ENCODE results near the gene TOP2B.
A peak's percentile ranks its signal among the peaks of the same experiment; 100 is the strongest.

The TOP2B gene

DNA sequence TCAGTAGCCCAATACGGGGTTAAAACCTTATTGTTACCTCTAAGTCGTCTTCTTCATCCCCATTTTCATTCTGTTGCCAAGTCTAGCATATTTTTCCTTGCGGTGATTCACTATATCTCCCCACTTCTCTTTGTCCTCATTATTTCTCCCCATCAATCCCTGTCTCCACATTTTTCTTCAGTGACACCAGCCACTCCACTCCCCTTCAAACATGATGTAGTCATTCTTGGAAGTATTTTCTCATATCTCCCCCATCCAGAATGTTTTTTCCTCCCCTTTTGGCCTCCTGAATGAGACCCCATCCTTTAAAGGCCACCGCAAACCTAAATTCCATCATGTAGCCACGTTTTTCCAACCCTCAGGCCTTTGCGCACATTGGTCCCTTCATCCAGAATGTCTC, 105.9 kb downstream of the TOP2B start:
- no peak for DNase-seq
- Histone ChIP-seq H2BK5ac (ENCODE audit: low read depth, low read length, poor library complexity, severe bottlenecking) (no peak overlapping the region), H2BK12ac (ENCODE audit: low read length in 2 of 2) (no peak overlapping the region), H3K4me1 (ENCODE audit: control insufficient read depth, insufficient read depth, low read depth, low read length) (no peaks in the 10 kb centered on the region), H3K9ac (ENCODE audit: low read length) (no peak overlapping the region), H2BK15ac (ENCODE audit: low read depth, poor library complexity, severe bottlenecking) (no peak overlapping the region), H4K8ac (ENCODE audit: low read length) (no peak overlapping the region), H3K23ac (ENCODE audit: low read length in 2 of 2) (no peak overlapping the region), H2AK5ac (ENCODE audit: low read length, severe bottlenecking) (no peak overlapping the region), H3K14ac (ENCODE audit: low read length in 2 of 2) (no peak overlapping the region), H3K4me3 (ENCODE audit: insufficient read depth in 1 of 2, low read depth in 1 of 2, low read length in 2 of 2) (no peak overlapping the region), H3K79me1 (replicated peaks; ENCODE audit: low read length, poor library complexity, severe bottlenecking) (no peaks in the 10 kb centered on the region), H3K4ac (ENCODE audit: low read depth in 1 of 2, low read length in 2 of 2) (no peak overlapping the region), H3K4me2 (ENCODE audit: low read length, poor library complexity, severe bottlenecking) (no peak overlapping the region), H3K18ac (ENCODE audit: low read depth in 1 of 2, low read length in 2 of 2) (no peak overlapping the region), H3K27me3 (ENCODE audit: control insufficient read depth in 1 of 2, insufficient read depth in 1 of 2, low read length in 2 of 2) (peaks cover 0 to 18% of the 10 kb centered on the region in 2 experiments), H2BK120ac (ENCODE audit: low read depth, low read length) (no peak overlapping the region), H2AFZ (ENCODE audit: low read depth, low read length) (no peak overlapping the region), H3K9me3 (ENCODE audit: control insufficient read depth, low read length) (no peaks in the 10 kb centered on the region), H3K27ac (ENCODE audit: low read length, poor library complexity, severe bottlenecking) (no peak overlapping the region), H4K91ac (ENCODE audit: low read length) (no peak overlapping the region), H3K36me3 (ENCODE audit: control insufficient read depth in 1 of 2, insufficient read depth in 2 of 2, low read depth in 1 of 2, low read length in 2 of 2) (no peaks in the 10 kb centered on the region)
- WGBS: 85% methylated on average over 5 of the region's 6 CpGs

DNA sequence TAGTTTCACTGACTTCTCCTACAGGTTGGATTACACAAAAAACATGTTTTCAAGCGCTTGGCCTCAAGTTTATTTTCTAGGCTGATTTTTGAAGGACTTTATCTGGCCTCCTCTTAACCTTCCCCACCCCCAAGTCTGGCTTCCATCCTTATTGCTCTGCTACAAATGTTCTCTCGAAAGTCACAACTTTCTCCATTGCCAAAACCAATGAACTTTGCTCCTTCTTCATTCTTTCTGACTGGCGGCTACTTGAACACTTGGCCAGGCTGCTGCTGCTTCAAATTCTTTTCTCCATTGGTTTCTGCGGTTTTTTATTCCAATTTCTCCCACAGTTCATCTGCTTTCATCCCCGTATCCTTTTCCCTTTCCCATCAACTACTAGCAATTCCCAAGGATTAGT, 106.6 kb downstream of the TOP2B start:
- Histone ChIP-seq H2BK15ac (ENCODE audit: low read depth, poor library complexity, severe bottlenecking) (no peak overlapping the region), H4K91ac (ENCODE audit: low read length) (no peak overlapping the region), H3K4me2 (ENCODE audit: low read length, poor library complexity, severe bottlenecking) (no peak overlapping the region), H2BK12ac (ENCODE audit: low read length in 2 of 2) (no peak overlapping the region), H3K9me3 (ENCODE audit: control insufficient read depth, low read length) (no peaks in the 10 kb centered on the region), H3K79me1 (replicated peaks; ENCODE audit: low read length, poor library complexity, severe bottlenecking) (no peaks in the 10 kb centered on the region), H2BK5ac (ENCODE audit: low read depth, low read length, poor library complexity, severe bottlenecking) (no peak overlapping the region), H3K36me3 (ENCODE audit: control insufficient read depth in 1 of 2, insufficient read depth in 2 of 2, low read depth in 1 of 2, low read length in 2 of 2) (no peaks in the 10 kb centered on the region), H2AFZ (ENCODE audit: low read depth, low read length) (no peak overlapping the region), H3K27ac (ENCODE audit: low read length, poor library complexity, severe bottlenecking) (no peak overlapping the region), H2BK120ac (ENCODE audit: low read depth, low read length) (no peak overlapping the region), H3K18ac (ENCODE audit: low read depth in 1 of 2, low read length in 2 of 2) (no peak overlapping the region), H3K9ac (ENCODE audit: low read length) (no peak overlapping the region), H3K14ac (ENCODE audit: low read length in 2 of 2) (no peak overlapping the region), H4K8ac (ENCODE audit: low read length) (no peak overlapping the region), H3K4me3 (ENCODE audit: insufficient read depth in 1 of 2, low read depth in 1 of 2, low read length in 2 of 2) (no peak overlapping the region), H3K4ac (ENCODE audit: low read depth in 1 of 2, low read length in 2 of 2) (no peak overlapping the region), H3K4me1 (ENCODE audit: control insufficient read depth, insufficient read depth, low read depth, low read length) (no peaks in the 10 kb centered on the region), H2AK5ac (ENCODE audit: low read length, severe bottlenecking) (no peak overlapping the region), H3K23ac (ENCODE audit: low read length in 2 of 2) (no peak overlapping the region), H3K27me3 (ENCODE audit: control insufficient read depth in 1 of 2, insufficient read depth in 1 of 2, low read length in 2 of 2) (peaks cover 0 to 18% of the 10 kb centered on the region in 2 experiments)
- DNase-seq: no peak
- 69% methylated on average over 5 of the region's 5 CpGs for WGBS

DNA sequence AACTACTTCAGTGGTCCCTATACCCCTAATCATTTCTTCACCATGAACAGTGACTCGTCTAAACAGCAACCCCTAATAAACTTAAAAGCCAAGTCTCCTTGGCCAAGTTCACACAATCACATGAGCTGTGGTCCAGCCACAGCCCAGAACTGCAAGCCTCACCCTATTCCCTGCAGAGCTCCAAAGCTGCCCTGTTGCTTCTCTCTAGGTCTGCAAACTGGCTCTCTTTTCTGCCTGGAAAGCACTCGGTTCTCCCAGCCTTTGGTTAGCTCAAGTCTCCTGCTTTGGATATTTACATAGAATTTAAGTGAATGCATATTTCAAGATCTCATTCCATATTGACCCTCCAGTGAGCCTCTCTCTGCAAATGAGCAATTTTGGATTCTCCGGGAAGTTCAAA, 107.0 kb downstream of the TOP2B start:
- H3K14ac ChIP-seq (ENCODE audit: low read length in 2 of 2): peak overlapping the region in 1 of 2 experiments; percentile 45
- H3K36me3 ChIP-seq (ENCODE audit: control insufficient read depth in 1 of 2, insufficient read depth in 2 of 2, low read depth in 1 of 2, low read length in 2 of 2): no peaks in the 10 kb centered on the region
- H3K9ac ChIP-seq (ENCODE audit: low read length): no peak overlapping the region
- peak; percentile 36 for DNase-seq
- H2BK12ac ChIP-seq (ENCODE audit: low read length in 2 of 2): no peak overlapping the region
- peaks cover 0 to 18% of the 10 kb centered on the region in 2 experiments for H3K27me3 ChIP-seq (ENCODE audit: control insufficient read depth in 1 of 2, insufficient read depth in 1 of 2, low read length in 2 of 2)
- H4K8ac ChIP-seq (ENCODE audit: low read length): no peak overlapping the region
- H3K23ac ChIP-seq (ENCODE audit: low read length in 2 of 2): no peak overlapping the region
- no peaks in the 10 kb centered on the region for H3K4me1 ChIP-seq (ENCODE audit: control insufficient read depth, insufficient read depth, low read depth, low read length)
- WGBS: 73% methylated on average over 2 of the region's 3 CpGs
- H2BK15ac ChIP-seq (ENCODE audit: low read depth, poor library complexity, severe bottlenecking): no peak overlapping the region
- H4K91ac ChIP-seq (ENCODE audit: low read length): no peak overlapping the region
- H3K4ac ChIP-seq (ENCODE audit: low read depth in 1 of 2, low read length in 2 of 2): peak overlapping the region in 1 of 2 experiments; percentile 26
- H2BK5ac ChIP-seq (ENCODE audit: low read depth, low read length, poor library complexity, severe bottlenecking): no peak overlapping the region
- no peak overlapping the region for H3K4me3 ChIP-seq (ENCODE audit: insufficient read depth in 1 of 2, low read depth in 1 of 2, low read length in 2 of 2)
- no peak overlapping the region for H2AK5ac ChIP-seq (ENCODE audit: low read length, severe bottlenecking)
- H3K9me3 ChIP-seq (ENCODE audit: control insufficient read depth, low read length): no peaks in the 10 kb centered on the region
- H2AFZ ChIP-seq (ENCODE audit: low read depth, low read length): no peak overlapping the region
- H3K4me2 ChIP-seq (ENCODE audit: low read length, poor library complexity, severe bottlenecking): no peak overlapping the region
- no peak overlapping the region for H3K27ac ChIP-seq (ENCODE audit: low read length, poor library complexity, severe bottlenecking)
- no peaks in the 10 kb centered on the region for H3K79me1 ChIP-seq (replicated peaks; ENCODE audit: low read length, poor library complexity, severe bottlenecking)
- no peak overlapping the region for H2BK120ac ChIP-seq (ENCODE audit: low read depth, low read length)
- H3K18ac ChIP-seq (ENCODE audit: low read depth in 1 of 2, low read length in 2 of 2): no peak overlapping the region

DNA sequence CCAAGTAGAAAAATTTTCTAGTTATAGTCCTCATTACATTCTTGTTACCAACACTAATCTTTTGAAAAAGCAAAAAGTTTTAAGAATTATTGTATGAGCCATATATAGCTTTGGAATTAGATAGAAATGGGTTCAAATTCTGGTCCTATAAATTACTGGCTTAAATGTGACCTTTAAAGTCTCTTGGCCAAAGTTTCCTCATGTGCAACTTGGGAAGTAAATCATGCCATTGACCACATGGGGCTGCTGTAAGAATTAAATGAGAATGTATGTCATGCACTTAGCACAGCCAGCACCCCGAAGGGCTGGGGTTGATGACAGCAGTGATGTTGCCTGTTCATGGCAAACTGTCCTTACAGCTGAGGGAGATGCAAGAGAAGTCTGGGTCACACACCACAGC, 108.3 kb downstream of the TOP2B start:
- no peak overlapping the region for H3K27ac ChIP-seq (ENCODE audit: low read length, poor library complexity, severe bottlenecking)
- H2BK120ac ChIP-seq (ENCODE audit: low read depth, low read length): no peak overlapping the region
- H2BK12ac ChIP-seq (ENCODE audit: low read length in 2 of 2): no peak overlapping the region
- no peak overlapping the region for H3K4me3 ChIP-seq (ENCODE audit: insufficient read depth in 1 of 2, low read depth in 1 of 2, low read length in 2 of 2)
- peaks cover 0 to 20% of the 10 kb centered on the region in 2 experiments for H3K27me3 ChIP-seq (ENCODE audit: control insufficient read depth in 1 of 2, insufficient read depth in 1 of 2, low read length in 2 of 2)
- no peak overlapping the region for H3K4me2 ChIP-seq (ENCODE audit: low read length, poor library complexity, severe bottlenecking)
- H3K18ac ChIP-seq (ENCODE audit: low read depth in 1 of 2, low read length in 2 of 2): peak overlapping the region in 1 of 2 experiments; percentile 37
- H3K9me3 ChIP-seq (ENCODE audit: control insufficient read depth, low read length): no peaks in the 10 kb centered on the region
- no peak overlapping the region for H2BK5ac ChIP-seq (ENCODE audit: low read depth, low read length, poor library complexity, severe bottlenecking)
- no peak overlapping the region for H4K8ac ChIP-seq (ENCODE audit: low read length)
- H3K36me3 ChIP-seq (ENCODE audit: control insufficient read depth in 1 of 2, insufficient read depth in 2 of 2, low read depth in 1 of 2, low read length in 2 of 2): no peaks in the 10 kb centered on the region
- H2BK15ac ChIP-seq (ENCODE audit: low read depth, poor library complexity, severe bottlenecking): no peak overlapping the region
- WGBS: 48% methylated on average over 1 of the region's 1 CpG
- no peak overlapping the region for H3K9ac ChIP-seq (ENCODE audit: low read length)
- H2AK5ac ChIP-seq (ENCODE audit: low read length, severe bottlenecking): no peak overlapping the region
- no peak for DNase-seq
- H3K4me1 ChIP-seq (ENCODE audit: control insufficient read depth, insufficient read depth, low read depth, low read length): no peaks in the 10 kb centered on the region
- H3K14ac ChIP-seq (ENCODE audit: low read length in 2 of 2): no peak overlapping the region
- no peak overlapping the region for H3K23ac ChIP-seq (ENCODE audit: low read length in 2 of 2)
- H2AFZ ChIP-seq (ENCODE audit: low read depth, low read length): no peak overlapping the region
- H3K4ac ChIP-seq (ENCODE audit: low read depth in 1 of 2, low read length in 2 of 2): no peak overlapping the region
- no peak overlapping the region for H4K91ac ChIP-seq (ENCODE audit: low read length)
- H3K79me1 ChIP-seq (replicated peaks; ENCODE audit: low read length, poor library complexity, severe bottlenecking): no peaks in the 10 kb centered on the region
